Calu3 (cell line): ENCODE data around the gene TENM4. TPM values are rescaled to one million over a fixed set of nuclear protein-coding genes. Genes with fewer than 3 reads are reported as not detected.
"Not testable (repeated sequence)": the region's sequence is repeated elsewhere in the genome, so short reads cannot be mapped to it uniquely, and the experiment has no call there.

Experiments used
- BruUV-seq: library from RNA; stranded (reverse); fragments of 400-500 nt; replicated peaks from 2 replicates; lab custom pipeline; 2021; lab: Mats Ljungman, UMichigan
- CTCF ChIA-PET: fragments of 300-600 bp; sonication (Branson Sonifier 250); formaldehyde crosslinking; loops from one replicate; lab custom pipeline; 2022; ENCODE audit warnings: antibody characterized with exemption; lab: Charles Lee
- DNase-seq: peaks from one replicate; pipeline ENCODE4 v3.0.0; 2022
- H3K27ac Mint-ChIP-seq: one replicate; pipeline ENCODE4 v1.8.0; 2022; ENCODE audit warnings: mixed read lengths; ENCODE audit not compliant: unreplicated experiment
- H3K27me3 Mint-ChIP-seq: one replicate; pipeline ENCODE4 v1.8.0; 2022; ENCODE audit warnings: mixed read lengths; ENCODE audit not compliant: unreplicated experiment
- H3K36me3 Mint-ChIP-seq: one replicate; pipeline ENCODE4 v1.8.0; 2022; ENCODE audit warnings: mild to moderate bottlenecking, moderate library complexity, mixed read lengths; ENCODE audit not compliant: insufficient read depth, unreplicated experiment
- H3K4me1 Mint-ChIP-seq: one replicate; pipeline ENCODE4 v1.8.0; 2022; ENCODE audit warnings: mild to moderate bottlenecking, low read depth, mixed read lengths; ENCODE audit not compliant: unreplicated experiment
- H3K4me3 Mint-ChIP-seq: one replicate; pipeline ENCODE4 v1.8.0; 2022; ENCODE audit warnings: mild to moderate bottlenecking, low read depth, moderate library complexity, mixed read lengths; ENCODE audit not compliant: unreplicated experiment
- H3K9me3 Mint-ChIP-seq: one replicate; pipeline ENCODE4 v1.8.0; 2022; ENCODE audit warnings: low read depth, mixed read lengths; ENCODE audit not compliant: unreplicated experiment
- CTCF ChIP-seq: fragments of 200-600 bp; IDR thresholded peaks from one replicate; pipeline ENCODE4 v1.8.0; 2022; ENCODE audit warnings: antibody characterized with exemption; ENCODE audit not compliant: unreplicated experiment
- intact Hi-C: fragments of 100-400 bp; cut with micrococcal nuclease; formaldehyde crosslinking; loops from one replicate; pipeline ENCODE4 v1.10.0; 2022; ENCODE audit not compliant: unreplicated experiment
- total RNA-seq: library from RNA; stranded (reverse); gene quantifications from 2 replicates; pipeline ENCODE4 v1.2.3, GENCODE V29; 2022

TENM4 gene
- total RNA-seq, 1 experiment from 2014 or later, result not detected

DNA sequence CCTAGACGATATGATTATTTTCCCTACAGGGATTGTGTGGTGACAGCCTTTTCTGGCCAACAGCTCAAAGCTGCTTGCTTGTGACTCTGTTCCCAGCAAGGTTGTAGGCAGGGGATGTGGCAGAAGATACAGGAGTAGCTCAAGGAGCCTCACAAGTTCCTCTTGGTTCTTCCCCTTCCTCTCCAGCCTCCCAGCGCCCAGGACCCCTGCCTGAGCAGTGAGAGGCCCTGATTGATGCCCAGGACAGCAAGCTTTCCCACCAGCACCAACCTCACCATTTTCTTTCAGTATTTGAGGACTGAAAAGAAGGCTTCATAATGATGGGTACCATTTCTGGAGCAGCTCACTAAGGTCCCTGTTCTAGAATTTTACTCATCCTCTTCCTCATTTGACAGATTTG lies 248.0 kb downstream of the TENM4 start:
- Mint-ChIP-seq H3K27me3 (no peaks in the 10 kb centered on the region), H3K9me3 (peaks cover 6% of the 10 kb centered on the region), H3K27ac (no peak overlapping the region), H3K4me3 (no peak overlapping the region), H3K36me3 (no peaks in the 10 kb centered on the region), H3K4me1 (no peaks in the 10 kb centered on the region)
- TF ChIP-seq CTCF, result no peak
- BruUV-seq, result no TSS peak
- CTCF ChIA-PET, result no interaction called here
- no peak for DNase-seq
- intact Hi-C loops, result no loop called here

GRCh38 chr11:79191716-79192115 lies 249.1 kb downstream of the TENM4 start:
- BruUV-seq, H3K4me3 Mint-ChIP-seq, H3K4me1 Mint-ChIP-seq, DNase-seq, H3K27me3 Mint-ChIP-seq, H3K36me3 Mint-ChIP-seq, intact Hi-C loops, H3K27ac Mint-ChIP-seq, H3K9me3 Mint-ChIP-seq, CTCF ChIA-PET: not testable (repeated sequence)

DNA sequence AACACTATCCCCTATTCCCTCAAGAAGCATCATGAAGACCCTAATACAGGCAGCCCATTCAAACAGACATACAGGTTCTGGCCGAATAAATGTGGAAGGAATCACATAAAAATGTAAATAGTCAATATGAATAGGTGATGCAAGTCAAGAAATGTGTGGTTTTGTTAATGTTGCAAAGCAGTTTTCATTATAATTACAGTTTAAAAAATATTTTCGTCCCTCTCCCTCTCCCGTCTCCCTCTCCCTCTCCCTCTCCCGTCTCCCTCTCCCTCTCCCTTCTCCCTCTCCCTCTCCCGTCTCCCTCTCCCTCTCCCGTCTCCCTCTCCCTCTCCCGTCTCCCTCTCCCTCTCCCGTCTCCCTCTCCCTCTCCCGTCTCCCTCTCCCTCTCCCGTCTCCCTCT lies 250.3 kb downstream of the TENM4 start:
- H3K9me3 Mint-ChIP-seq, H3K36me3 Mint-ChIP-seq, H3K27ac Mint-ChIP-seq, H3K27me3 Mint-ChIP-seq, H3K4me1 Mint-ChIP-seq, BruUV-seq, intact Hi-C loops, H3K4me3 Mint-ChIP-seq, CTCF ChIA-PET, DNase-seq: not testable (repeated sequence)

GRCh38 chr11:79189601-79190000 lies 251.2 kb downstream of the TENM4 start:
- DNase-seq, result no peak
- Mint-ChIP-seq H3K4me3 (no peak overlapping the region), H3K36me3 (no peaks in the 10 kb centered on the region), H3K27me3 (no peaks in the 10 kb centered on the region), H3K4me1 (no peaks in the 10 kb centered on the region), H3K27ac (no peak overlapping the region), H3K9me3 (peaks cover 3% of the 10 kb centered on the region)
- no peak for TF ChIP-seq CTCF
- BruUV-seq, result no TSS peak
- CTCF ChIA-PET, result no interaction called here
- intact Hi-C loops, result no loop called here

GRCh38 chr11:79189055-79189454 lies 251.8 kb downstream of the TENM4 start:
- intact Hi-C loops, result no loop called here
- DNase-seq, result no peak
- no peak overlapping the region for H3K4me3 Mint-ChIP-seq
- no peaks in the 10 kb centered on the region for H3K27me3 Mint-ChIP-seq
- H3K4me1 Mint-ChIP-seq, result no peaks in the 10 kb centered on the region
- no peak for TF ChIP-seq CTCF
- BruUV-seq, result no TSS peak
- H3K27ac Mint-ChIP-seq, result no peak overlapping the region
- H3K36me3 Mint-ChIP-seq, result no peaks in the 10 kb centered on the region
- CTCF ChIA-PET, result no interaction called here
- H3K9me3 Mint-ChIP-seq, result peaks cover under 1% of the 10 kb centered on the region
